ENCODE data around the gene NEDD4L.

Gene NEDD4L

GRCh38 chr18:58213440-58213839, 169.4 kb downstream of the NEDD4L start:
- DNase-seq: no peak

GRCh38 chr18:58215011-58215410, 171.0 kb downstream of the NEDD4L start:
- DNase-seq: no peak

GRCh38 chr18:58216071-58216481, 172.1 kb downstream of the NEDD4L start:
- no peak for DNase-seq

- DNase-seq: no peak
Measured at GRCh38 chr18:58217052-58217451, 173.0 kb downstream of the NEDD4L start.

GRCh38 chr18:58218117-58218516, 174.1 kb downstream of the NEDD4L start:
- DNase-seq: no peak

GRCh38 chr18:58221060-58221725, 177.2 kb downstream of the NEDD4L start:
- DNase-seq: no peak

GRCh38 chr18:58222432-58223125, 178.6 kb downstream of the NEDD4L start:
- no peak for DNase-seq

GRCh38 chr18:58223717-58224424, 179.8 kb downstream of the NEDD4L start:
- no peak for DNase-seq

GRCh38 chr18:58224425-58224750, 180.4 kb downstream of the NEDD4L start:
- no peak for DNase-seq

GRCh38 chr18:58225101-58225500, 181.1 kb downstream of the NEDD4L start:
- no peak for DNase-seq

- DNase-seq: no peak
Measured at GRCh38 chr18:58226429-58226828, 182.4 kb downstream of the NEDD4L start.

GRCh38 chr18:58227361-58227930, 183.4 kb downstream of the NEDD4L start:
- no peak for DNase-seq

GRCh38 chr18:58228176-58228575, 184.2 kb downstream of the NEDD4L start:
- no peak for DNase-seq

- DNase-seq: no peak
Measured at GRCh38 chr18:58228762-58229161, 184.7 kb downstream of the NEDD4L start.

GRCh38 chr18:58229162-58229561, 185.1 kb downstream of the NEDD4L start:
- no peak for DNase-seq

GRCh38 chr18:58230438-58231179, 186.6 kb downstream of the NEDD4L start:
- DNase-seq: no peak

GRCh38 chr18:58231930-58232329, 187.9 kb downstream of the NEDD4L start:
- no peak for DNase-seq

GRCh38 chr18:58232668-58233067, 188.6 kb downstream of the NEDD4L start:
- DNase-seq: no peak

GRCh38 chr18:58234359-58234741, 190.3 kb downstream of the NEDD4L start:
- no peak for DNase-seq

GRCh38 chr18:58235001-58235436, 191.0 kb downstream of the NEDD4L start:
- no peak for DNase-seq

- no peak for DNase-seq
Measured at GRCh38 chr18:58239879-58240278, 195.9 kb downstream of the NEDD4L start.

- no peak for DNase-seq
Measured at GRCh38 chr18:58241026-58241679, 197.1 kb downstream of the NEDD4L start.

Data from T-helper 9 cell (primary cell).